ENCODE measurements around the gene PPM1D. TPM values are rescaled to one million over a fixed set of nuclear protein-coding genes. Genes with fewer than 3 reads are reported as not detected.

PPM1D gene
- total and polyA plus RNA-seq, 2 donors (not counting 1 experiment from before 2014, with no cell fraction given): 6.5 to 27.2 TPM

DNA sequence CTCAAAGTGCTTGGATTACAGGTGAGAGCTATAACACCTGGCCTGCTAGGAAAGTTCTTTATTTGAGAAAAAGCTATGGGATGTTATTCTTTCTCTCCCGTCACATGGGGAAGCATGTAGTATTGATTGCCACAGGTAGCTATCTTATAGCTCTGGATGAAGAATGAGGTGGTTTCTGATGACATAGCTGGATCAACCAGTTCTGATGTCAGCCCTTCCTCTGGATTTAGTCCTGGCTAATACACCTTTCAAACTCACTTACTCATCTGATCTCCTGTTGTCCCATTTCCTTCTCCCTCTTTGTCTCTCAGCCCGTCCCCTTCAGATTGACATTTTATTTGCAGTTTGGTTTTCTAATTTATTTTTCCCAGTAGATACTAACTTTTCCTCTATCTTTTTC lies 14.1 kb upstream of the PPM1D start:
- Histone ChIP-seq H3K36me3 (replicated peaks in 1 of 2; ENCODE audit: control extremely low read depth in 1 of 2, control insufficient read depth in 1 of 2, extremely low read depth in 1 of 2, insufficient read depth in 2 of 2, low read length in 1 of 2) (no peaks in the 10 kb centered on the region), H3K4me3 (ENCODE audit: control extremely low read depth in 1 of 5, extremely low read depth in 1 of 5, insufficient read depth in 1 of 5, low read depth in 2 of 5, low read length in 4 of 5) (no peak overlapping the region), H3K27ac (ENCODE audit: low read length in 2 of 2) (no peak overlapping the region), H3K4me1 (ENCODE audit: control insufficient read depth in 2 of 2, insufficient read depth in 2 of 2, low read length in 2 of 2) (no peaks in the 10 kb centered on the region), H3K9me3 (ENCODE audit: control extremely low read depth in 1 of 3, control insufficient read depth in 2 of 3, insufficient read depth in 1 of 3, low read length in 2 of 3) (no peaks in the 10 kb centered on the region), H3K27me3 (replicated peaks in 1 of 4; ENCODE audit: control extremely low read depth in 1 of 4, control insufficient read depth in 3 of 4, insufficient read depth in 4 of 4, low read length in 3 of 4) (peaks cover 0 to 13% (median 2%) of the 10 kb centered on the region in 4 experiments), H3K4me2 (replicated peaks; ENCODE audit: low read depth, low read length, poor library complexity, severe bottlenecking) (no peak overlapping the region), H2AFZ (ENCODE audit: insufficient read depth, low read depth, low read length, poor library complexity, severe bottlenecking) (no peak overlapping the region), H3K79me2 (ENCODE audit: control insufficient read depth, insufficient read depth, low read length) (no peaks in the 10 kb centered on the region), H4K20me1 (ENCODE audit: control insufficient read depth, insufficient read depth, low read length, poor library complexity, severe bottlenecking) (no peaks in the 10 kb centered on the region), H3K9ac (ENCODE audit: low read length) (no peak overlapping the region)
- CTCF ChIA-PET: interaction anchor here (0.7 kb wide), 1 partner anchor 355 kb away, joined by 3 read pairs; no protein-coding TSS in a partner anchor
- Mint-ChIP-seq H3K4me3 (no peak overlapping the region), H3K4me1 (no peaks in the 10 kb centered on the region), H3K27me3 (peaks cover 14% of the 10 kb centered on the region), H3K27ac (no peak overlapping the region), H3K9me3 (ENCODE audit: insufficient read depth) (no peaks in the 10 kb centered on the region)
- no peak for ATAC-seq (ENCODE audit: low read depth)
- WGBS (ENCODE audit: insufficient coverage): 100% methylated on average over 1 of the region's 2 CpGs
- DNase-seq: no peak
- TF ChIP-seq, protein P1, sequence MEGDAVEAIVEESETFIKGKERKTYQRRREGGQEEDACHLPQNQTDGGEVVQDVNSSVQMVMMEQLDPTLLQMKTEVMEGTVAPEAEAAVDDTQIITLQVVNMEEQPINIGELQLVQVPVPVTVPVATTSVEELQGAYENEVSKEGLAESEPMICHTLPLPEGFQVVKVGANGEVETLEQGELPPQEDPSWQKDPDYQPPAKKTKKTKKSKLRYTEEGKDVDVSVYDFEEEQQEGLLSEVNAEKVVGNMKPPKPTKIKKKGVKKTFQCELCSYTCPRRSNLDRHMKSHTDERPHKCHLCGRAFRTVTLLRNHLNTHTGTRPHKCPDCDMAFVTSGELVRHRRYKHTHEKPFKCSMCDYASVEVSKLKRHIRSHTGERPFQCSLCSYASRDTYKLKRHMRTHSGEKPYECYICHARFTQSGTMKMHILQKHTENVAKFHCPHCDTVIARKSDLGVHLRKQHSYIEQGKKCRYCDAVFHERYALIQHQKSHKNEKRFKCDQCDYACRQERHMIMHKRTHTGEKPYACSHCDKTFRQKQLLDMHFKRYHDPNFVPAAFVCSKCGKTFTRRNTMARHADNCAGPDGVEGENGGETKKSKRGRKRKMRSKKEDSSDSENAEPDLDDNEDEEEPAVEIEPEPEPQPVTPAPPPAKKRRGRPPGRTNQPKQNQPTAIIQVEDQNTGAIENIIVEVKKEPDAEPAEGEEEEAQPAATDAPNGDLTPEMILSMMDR (IDR thresholded peaks at IDR 0.05): no peak
- TF ChIP-seq EZH2 (IDR thresholded peaks at IDR 0.05; ENCODE audit: borderline replicate concordance, insufficient read depth, low read depth, low read length, poor library complexity, severe bottlenecking): no peak
- POLR2A ChIA-PET: no interaction called here
- intact Hi-C loops (cut with micrococcal nuclease): no loop called here

DNA sequence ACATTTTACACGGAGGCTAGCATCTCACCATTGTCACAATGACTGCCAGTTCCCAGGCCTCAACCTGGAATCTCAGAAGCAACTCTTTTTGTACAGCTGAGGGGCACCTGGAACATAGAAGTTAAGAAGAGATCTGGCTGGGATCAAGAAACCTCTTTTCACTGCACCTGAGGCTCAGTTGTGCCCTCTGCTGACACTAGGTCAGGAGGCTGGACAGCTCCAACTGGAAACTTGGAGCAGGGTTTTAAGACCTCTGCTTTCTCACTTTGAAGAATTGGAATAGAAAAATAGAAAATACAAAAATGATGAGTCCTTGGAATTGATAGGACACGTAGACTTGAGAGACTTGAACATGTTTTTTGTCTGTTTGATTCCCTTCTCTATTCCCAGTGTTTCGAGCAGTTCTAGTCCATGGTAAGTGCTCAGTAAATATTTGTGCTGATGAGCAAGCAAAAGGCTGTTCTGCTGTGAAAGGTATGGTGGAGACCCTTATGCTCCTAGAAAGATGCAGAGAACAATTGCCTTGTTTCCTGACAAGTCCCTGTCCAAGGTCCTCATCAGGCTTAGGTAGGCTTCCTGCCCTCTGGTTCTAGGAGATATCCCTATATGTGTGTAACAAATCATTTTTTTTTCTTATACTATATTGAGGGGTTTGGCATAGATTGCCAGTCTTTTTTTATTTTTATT lies 13.6 kb upstream of the PPM1D start:
- no peak overlapping the region for H3K4me2 ChIP-seq (replicated peaks; ENCODE audit: low read depth, low read length, poor library complexity, severe bottlenecking)
- H4K20me1 ChIP-seq (ENCODE audit: control insufficient read depth, insufficient read depth, low read length, poor library complexity, severe bottlenecking): no peaks in the 10 kb centered on the region
- H3K27ac ChIP-seq (ENCODE audit: low read length in 2 of 2): no peak overlapping the region
- H3K4me3 Mint-ChIP-seq: no peak overlapping the region
- DNase-seq (no peak), ATAC-seq (ENCODE audit: low read depth) (no peak)
- 83% methylated on average over 1 of the region's 3 CpGs for WGBS (ENCODE audit: insufficient coverage)
- no peaks in the 10 kb centered on the region for H3K36me3 ChIP-seq (replicated peaks in 1 of 2; ENCODE audit: control extremely low read depth in 1 of 2, control insufficient read depth in 1 of 2, extremely low read depth in 1 of 2, insufficient read depth in 2 of 2, low read length in 1 of 2)
- POLR2A ChIA-PET: no interaction called here
- CTCF ChIA-PET: interaction anchor here (0.7 to 1.2 kb wide), 2 partner anchors 15 to 355 kb away, joined by 3 to 4 read pairs; no protein-coding TSS in a partner anchor
- no peaks in the 10 kb centered on the region for H3K79me2 ChIP-seq (ENCODE audit: control insufficient read depth, insufficient read depth, low read length)
- peaks cover 16% of the 10 kb centered on the region for H3K27me3 Mint-ChIP-seq
- H3K27ac Mint-ChIP-seq: no peak overlapping the region
- H3K27me3 ChIP-seq (replicated peaks in 1 of 4; ENCODE audit: control extremely low read depth in 1 of 4, control insufficient read depth in 3 of 4, insufficient read depth in 4 of 4, low read length in 3 of 4): peaks cover 0 to 13% (median 2%) of the 10 kb centered on the region in 4 experiments
- H3K9me3 ChIP-seq (ENCODE audit: control extremely low read depth in 1 of 3, control insufficient read depth in 2 of 3, insufficient read depth in 1 of 3, low read length in 2 of 3): no peaks in the 10 kb centered on the region
- no peaks in the 10 kb centered on the region for H3K4me1 Mint-ChIP-seq
- TF ChIP-seq, protein P1 (IDR thresholded peaks at IDR 0.05): no peak
- TF ChIP-seq EZH2 (IDR thresholded peaks at IDR 0.05; ENCODE audit: borderline replicate concordance, insufficient read depth, low read depth, low read length, poor library complexity, severe bottlenecking): no peak
- no peak overlapping the region for H3K9ac ChIP-seq (ENCODE audit: low read length)
- no peaks in the 10 kb centered on the region for H3K4me1 ChIP-seq (ENCODE audit: control insufficient read depth in 2 of 2, insufficient read depth in 2 of 2, low read length in 2 of 2)
- H2AFZ ChIP-seq (ENCODE audit: insufficient read depth, low read depth, low read length, poor library complexity, severe bottlenecking): no peak overlapping the region
- no peaks in the 10 kb centered on the region for H3K9me3 Mint-ChIP-seq (ENCODE audit: insufficient read depth)
- no peak overlapping the region for H3K4me3 ChIP-seq (ENCODE audit: control extremely low read depth in 1 of 5, extremely low read depth in 1 of 5, insufficient read depth in 1 of 5, low read depth in 2 of 5, low read length in 4 of 5)
- intact Hi-C loops (cut with micrococcal nuclease): no loop called here
